Stimulated activated CD8-positive, alpha-beta memory T cell treated with anti-CD3 and anti-CD28 coated beads, Interleukin-2, amount 100 ng/mL, for 48 hours (primary cell): ENCODE data around the gene ACTA1.
"Not testable (repeated sequence)": the region's sequence is repeated elsewhere in the genome, so short reads cannot be mapped to it uniquely, and the experiment has no call there.

Experiments used
- DNase-seq, 2 donors: peaks; one replicate each; pipeline ENCODE4 v3.0.0-alpha.2; 2020; ENCODE audit warnings: low read depth in 2 of 2

Gene ACTA1

GRCh38 chr1:229434005-229434640 is at the start of gene ACTA1:
Gene ACTA1, minus strand, starts transcription at chr1:229434094. Its CDS starts 979 bp downstream, at chr1:229433115.
- no peak for DNase-seq

DNA sequence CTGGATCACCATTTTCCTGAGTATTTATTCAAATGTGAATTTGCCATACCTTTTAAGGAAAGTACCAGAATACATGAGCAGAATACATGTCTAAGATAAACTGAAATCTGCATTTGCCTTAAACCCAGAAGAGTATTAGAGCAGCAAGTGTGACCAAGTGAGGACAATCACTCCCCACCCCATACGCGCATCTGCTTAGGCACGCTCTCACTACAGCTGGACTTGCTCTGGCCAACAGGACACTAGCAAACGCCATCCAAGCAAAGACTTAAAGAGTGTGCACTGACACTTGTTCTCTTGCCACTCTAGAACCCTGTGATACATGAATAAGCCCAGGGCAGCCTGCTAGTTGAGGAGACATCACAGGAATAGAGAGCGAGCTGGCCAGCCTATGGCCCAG is 48.6 kb upstream of the ACTA1 start:
- no peak for DNase-seq

GRCh38 chr1:229480495-229480894 is 46.6 kb upstream of the ACTA1 start:
- DNase-seq: no peak

- no peak for DNase-seq
Observed at GRCh38 chr1:229479660-229480399, 45.9 kb upstream of the ACTA1 start.

- no peak for DNase-seq
Observed at GRCh38 chr1:229478852-229479251, 45.0 kb upstream of the ACTA1 start.

DNA sequence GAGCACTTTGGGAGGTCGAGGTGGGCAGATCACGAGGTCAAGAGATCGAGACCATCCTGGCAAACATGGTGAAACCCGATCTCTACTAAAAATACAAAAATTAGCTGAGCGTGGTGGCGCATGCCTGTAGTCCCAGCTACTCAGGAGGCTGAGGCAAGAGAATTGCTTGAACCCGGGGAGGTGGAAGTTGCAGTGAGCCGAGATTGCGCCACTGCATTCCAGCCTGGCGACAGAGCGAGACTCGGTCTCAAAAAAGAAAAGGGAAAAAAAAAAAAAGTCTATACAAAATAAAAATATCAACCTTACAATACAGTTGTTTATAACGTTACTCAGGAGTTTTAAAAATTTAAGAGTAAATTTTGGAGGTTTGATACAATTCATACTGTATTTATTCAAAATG is 42.0 kb upstream of the ACTA1 start:
- DNase-seq: not testable (repeated sequence)

DNA sequence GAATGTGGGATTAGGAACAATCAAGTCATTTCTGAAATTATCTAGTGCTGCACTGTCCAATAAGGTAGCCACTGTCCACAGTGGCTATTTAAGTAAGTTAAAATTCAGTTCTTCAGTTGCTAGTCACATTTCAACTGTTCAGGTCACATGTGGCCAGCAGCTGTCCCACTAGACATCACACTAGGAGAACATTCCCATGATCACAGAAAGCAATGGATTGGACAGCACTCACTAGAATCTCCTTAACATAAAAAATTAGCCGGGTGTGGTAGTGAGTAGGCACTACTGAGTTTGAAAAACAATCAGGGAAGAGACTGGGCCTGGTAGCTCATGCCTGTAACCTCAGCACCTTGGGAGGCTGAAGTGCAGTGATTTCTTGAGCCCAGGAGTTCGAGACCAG is 40.6 kb upstream of the ACTA1 start:
- no peak for DNase-seq

DNA sequence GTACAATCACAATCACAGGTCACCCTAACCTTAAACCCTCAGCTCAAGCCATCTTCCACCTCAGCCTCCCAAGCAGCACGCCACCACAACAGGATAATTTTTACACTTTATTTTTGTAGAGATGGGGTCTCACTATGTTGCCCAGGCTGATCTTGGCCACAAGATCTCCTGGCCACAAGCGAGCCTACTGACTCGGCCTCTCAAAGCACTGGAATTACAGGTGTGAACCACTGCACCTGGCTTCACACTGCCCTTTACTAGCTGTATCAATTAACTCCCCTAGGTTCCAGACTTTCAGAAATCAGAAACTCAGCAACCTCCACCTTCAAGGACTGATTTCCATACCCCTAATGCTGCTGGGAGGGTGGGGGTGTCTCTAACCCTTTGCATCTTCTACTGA is 37.3 kb upstream of the ACTA1 start:
- DNase-seq: no peak

DNA sequence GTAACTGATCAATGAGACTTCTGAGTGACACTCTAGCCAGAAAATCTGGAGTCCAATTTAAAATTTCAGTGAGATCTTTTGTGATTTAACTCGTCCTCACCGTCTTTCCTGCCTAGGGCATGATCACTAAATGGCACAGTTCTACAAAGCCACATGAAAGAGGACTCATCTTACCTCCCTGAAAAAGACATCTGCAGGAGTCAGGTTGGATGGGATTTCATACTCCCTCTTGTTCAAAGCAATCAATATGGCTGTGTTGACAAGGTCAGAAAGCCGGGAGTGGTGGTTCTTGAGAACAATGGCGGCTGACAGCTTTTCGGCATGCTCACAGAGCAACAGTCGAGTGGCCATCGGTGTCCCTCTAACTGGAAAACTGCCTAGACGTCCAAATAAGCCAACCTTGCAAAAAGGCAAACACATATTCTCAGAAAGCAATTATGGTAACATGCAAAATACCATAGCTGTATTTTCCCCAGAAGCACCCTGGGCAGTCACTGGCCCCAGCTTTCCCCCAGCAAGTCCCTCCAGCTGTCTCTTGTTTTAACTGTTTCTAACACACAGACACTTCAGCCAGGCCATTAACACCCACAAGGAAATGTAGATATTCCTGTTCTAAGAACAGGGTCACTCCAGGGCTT is 36.6 kb upstream of the ACTA1 start:
- no peak for DNase-seq

DNA sequence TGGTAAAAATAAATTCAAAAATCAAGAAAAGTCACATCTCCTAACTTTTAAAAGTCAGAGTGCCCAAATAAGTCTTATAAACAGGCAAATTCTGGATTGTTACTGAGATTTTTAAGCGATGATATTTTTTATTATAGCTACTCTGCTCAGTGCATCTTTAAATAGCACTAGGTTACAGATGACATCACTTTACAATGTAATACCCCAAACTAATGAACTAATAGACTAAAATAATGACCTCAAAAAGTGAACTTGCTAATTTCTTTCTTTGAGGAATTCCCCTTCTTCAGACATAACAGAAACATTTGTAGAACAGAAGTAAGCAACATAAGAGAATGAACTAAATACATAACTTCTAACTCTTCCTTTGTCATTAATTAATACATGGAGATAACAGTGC is 33.0 kb upstream of the ACTA1 start:
- DNase-seq: no peak

DNA sequence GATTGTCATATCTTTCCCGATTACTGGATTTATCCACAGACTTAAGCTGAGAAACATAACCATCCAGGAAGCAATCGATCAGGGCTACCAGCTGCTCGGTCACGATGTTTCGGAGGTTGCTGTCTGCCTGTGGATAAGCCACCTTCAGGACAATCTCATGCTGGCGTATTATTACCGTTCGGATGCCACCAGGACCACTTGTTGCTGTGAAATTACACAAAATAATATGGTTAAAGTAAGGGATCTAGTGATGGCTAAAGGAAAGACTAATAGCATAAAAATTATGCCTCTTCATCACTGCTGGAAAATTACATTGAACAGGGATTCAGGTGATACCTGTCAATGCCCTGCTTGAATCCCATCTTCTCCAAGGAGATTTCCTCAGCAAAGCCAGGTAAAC is 30.8 kb upstream of the ACTA1 start:
- DNase-seq: no peak

GRCh38 chr1:229461032-229461668 is 27.3 kb upstream of the ACTA1 start:
- no peak for DNase-seq

DNA sequence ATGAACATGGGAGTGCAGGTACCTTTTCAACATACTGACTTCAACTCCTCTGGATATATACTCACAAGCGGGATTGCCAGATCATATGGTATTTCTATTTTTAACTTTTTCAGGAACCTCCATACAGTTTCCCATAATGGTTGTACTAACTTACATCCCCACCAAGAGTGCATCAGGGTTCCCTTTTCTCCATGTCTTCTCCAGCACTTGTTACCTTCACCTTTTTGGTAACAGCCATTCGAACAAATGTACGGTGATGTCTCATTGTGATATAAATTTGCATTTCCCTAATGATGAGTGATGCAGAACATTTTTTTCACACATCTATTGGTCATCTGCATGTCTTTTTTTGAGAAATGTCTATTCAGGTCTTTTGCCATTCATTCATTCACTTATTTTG is 25.9 kb upstream of the ACTA1 start:
- no peak for DNase-seq

- DNase-seq: no peak
Observed at GRCh38 chr1:229457436-229457835, 23.5 kb upstream of the ACTA1 start.

DNA sequence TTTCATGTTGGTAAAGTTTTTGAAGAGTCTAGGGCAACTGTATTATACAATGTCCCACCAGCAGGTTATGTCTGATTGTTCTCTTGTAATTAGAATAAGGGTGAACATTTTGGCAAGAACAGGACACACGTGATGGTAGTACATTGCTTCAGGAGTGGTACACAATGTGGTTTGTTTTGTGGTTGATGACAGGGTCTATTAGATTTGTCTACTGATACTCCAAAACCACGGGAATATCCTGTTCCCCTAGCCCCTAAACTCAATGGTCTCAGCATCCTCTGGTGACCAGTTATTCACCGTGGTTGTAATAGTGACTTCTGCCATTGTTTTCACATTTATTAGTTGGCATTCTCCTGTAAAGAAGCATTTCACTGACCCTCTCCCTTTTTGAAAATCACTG is 22.1 kb upstream of the ACTA1 start:
- no peak for DNase-seq

- DNase-seq: no peak
Observed at GRCh38 chr1:229454056-229454455, 20.2 kb upstream of the ACTA1 start.

- DNase-seq: no peak
Observed at GRCh38 chr1:229452956-229453801, 19.3 kb upstream of the ACTA1 start.

DNA sequence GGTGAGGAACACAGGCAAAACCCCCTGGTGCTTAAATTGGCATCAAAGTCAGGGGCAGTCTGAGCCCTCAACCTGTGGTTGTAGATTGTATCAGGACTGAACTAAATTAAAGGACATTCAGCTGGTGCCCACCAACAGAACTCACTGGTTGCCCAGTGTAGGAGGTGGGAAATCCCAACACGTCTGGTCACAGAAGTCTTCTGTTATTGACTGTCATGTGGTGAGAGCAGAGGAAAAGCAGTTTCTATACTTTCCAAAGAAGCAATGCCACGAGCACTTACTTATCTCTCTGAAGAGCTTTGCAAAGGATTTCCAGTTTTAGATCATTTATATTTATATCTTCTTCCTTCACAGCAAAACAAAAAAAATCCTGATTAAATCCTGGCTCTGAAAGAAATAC is 15.0 kb upstream of the ACTA1 start:
- no peak for DNase-seq

GRCh38 chr1:229448354-229448753 is 14.5 kb upstream of the ACTA1 start:
- DNase-seq: no peak

GRCh38 chr1:229447809-229448252 is 13.9 kb upstream of the ACTA1 start:
- DNase-seq: no peak

- DNase-seq: no peak
Observed at GRCh38 chr1:229445828-229446227, 11.9 kb upstream of the ACTA1 start.
